Activated CD4-positive, alpha-beta T cell treated with anti-CD3 and anti-CD28 coated beads, Interleukin-2, amount 50 U/mL, for 1 hour (primary cell): ENCODE data around the gene NHLRC4.

Source experiments
- DNase-seq: peaks from one replicate; pipeline ENCODE4 v3.0.0-alpha.2; 2020

NHLRC4 gene

GRCh38 chr16:531494-532125, 35.2 kb upstream of the NHLRC4 start:
- DNase-seq = no peak

- no peak for DNase-seq
These were observed 33.2 kb upstream of the NHLRC4 start for GRCh38 chr16:533391-534123.

DNA sequence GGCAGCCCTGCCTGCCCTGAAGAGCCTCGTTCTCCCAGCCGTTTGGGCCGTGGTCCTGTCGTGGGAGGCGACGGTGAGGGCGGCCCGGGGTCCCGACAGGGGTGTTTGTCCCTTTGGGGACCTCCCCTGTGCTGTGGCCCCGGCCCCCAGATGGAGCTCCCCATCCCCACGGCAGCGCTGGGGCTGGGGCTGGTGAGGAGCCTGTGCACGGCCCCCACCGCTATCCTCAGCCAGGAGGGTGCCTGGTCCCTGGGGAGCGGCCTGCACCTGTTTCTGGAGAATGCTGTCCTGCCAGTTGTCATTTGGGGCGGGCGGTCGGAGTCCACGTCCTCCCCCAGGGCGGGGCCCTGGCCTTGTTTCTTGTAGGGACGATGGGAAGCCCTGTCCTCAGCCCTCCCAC, 32.7 kb upstream of the NHLRC4 start:
- DNase-seq = no peak

- no peak for DNase-seq
These were observed 31.9 kb upstream of the NHLRC4 start for GRCh38 chr16:534856-535445.

DNA sequence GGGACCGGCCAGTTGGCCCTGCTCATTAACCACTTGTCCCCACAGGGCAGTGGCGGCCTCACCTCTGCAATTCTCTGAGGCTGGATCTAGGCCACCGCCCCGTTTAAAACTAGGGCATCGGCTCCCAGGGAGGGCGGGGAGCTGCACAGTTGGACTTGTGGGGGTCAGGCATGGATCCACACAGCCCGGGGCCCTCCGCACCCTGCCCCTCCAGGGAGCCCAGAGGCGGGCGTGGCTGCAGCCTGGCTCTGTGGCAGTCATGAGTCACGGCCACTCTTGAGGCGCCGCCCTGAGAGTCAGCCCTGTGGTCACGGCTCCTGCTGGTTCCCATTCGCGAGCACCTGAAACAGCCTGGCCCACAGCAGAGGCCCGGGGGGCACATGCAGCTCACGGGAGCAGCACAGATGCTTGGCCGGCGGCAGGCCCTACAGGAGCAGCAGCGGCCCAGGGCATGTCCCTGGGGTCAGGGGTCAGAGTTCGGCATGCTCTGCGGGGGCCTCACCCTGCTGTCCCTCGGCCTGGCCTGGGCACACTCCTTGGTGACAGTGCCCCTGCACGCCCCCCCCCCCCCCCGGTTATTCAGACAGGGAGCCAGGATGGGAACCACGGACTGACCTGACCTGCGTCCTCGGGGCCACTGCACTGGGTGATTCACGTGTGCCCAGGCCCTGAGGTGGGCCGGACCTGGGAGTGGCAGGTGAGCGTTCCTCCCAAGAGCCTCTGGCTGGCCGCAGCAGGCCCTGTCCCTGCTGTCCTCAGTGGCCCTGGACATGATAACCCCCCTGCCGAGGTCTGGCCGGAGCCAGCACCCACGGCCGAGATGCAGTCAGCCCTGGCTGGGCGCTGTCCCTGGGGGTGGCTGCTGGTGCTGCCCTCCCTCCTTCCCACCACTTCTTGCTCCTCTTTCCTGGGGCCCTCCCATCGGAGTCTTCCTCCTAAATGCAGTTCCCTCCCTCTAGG, 31.1 kb upstream of the NHLRC4 start:
- no peak for DNase-seq

DNA sequence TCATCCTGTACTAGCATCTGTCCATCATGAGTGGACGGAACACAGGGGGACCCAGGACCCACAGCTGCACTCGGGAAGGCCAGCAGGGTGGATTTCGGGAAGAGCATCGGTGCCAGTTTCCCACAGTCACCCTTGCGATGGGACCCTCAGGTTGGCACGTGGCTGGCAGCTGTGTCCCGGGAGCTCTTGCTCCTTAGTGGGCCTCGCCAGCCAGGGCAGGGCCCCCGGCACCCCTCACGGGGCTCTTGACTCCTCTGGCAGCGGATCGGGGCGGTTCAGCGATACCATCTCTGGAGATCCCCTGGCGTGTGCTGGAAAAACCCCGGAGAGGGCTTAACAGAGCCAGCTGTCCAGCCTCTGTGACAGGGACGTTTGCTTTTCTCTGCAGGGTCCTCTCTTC, 30.1 kb upstream of the NHLRC4 start:
- DNase-seq = no peak

DNA sequence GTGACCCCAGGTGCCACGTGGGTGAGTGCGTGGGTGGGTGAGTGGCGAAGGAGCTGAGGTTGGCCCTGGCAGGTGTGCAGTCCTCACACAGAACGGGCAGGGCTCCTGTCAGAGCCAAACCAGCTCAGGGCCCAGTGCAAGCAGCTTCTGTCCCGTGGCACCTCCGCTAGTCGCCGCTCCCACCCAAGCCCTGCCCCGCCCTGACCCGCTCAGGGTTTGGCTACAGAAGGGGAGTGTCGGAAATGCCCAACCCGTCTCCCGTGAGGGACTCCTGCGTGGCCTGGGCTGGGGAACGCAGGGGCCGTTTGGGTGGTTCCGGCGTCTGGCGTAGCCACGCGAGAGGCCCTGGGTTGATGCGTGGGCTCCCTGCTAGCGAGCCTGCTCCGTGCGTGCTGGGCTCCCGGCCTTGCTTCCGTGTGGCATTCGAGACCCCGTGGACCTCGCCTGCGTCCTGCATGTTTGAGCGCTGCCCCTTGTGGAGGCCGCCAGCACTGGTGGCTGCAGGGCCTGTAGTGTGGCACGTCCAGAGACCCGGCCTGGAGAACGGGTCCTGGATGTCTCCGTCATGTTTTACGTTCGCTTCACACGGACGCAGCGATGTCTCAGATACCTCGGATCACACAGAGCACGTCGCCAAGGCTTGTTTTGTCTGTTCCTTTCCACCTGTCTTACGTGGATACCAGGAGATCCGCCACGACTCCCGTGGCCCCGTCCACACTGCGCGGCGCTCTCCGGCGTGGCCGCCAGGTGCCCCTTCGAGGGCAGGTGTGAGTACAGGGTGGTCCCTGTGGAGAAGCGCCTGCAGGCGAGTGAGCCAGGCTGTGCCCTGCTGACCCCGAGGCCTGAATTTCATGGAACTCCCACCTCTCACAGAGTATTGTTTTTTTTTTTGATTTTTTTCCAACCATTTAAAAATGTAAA, 29.1 kb upstream of the NHLRC4 start:
- DNase-seq = no peak

- DNase-seq = no peak
These were observed 26.8 kb upstream of the NHLRC4 start for GRCh38 chr16:539901-540530.

DNA sequence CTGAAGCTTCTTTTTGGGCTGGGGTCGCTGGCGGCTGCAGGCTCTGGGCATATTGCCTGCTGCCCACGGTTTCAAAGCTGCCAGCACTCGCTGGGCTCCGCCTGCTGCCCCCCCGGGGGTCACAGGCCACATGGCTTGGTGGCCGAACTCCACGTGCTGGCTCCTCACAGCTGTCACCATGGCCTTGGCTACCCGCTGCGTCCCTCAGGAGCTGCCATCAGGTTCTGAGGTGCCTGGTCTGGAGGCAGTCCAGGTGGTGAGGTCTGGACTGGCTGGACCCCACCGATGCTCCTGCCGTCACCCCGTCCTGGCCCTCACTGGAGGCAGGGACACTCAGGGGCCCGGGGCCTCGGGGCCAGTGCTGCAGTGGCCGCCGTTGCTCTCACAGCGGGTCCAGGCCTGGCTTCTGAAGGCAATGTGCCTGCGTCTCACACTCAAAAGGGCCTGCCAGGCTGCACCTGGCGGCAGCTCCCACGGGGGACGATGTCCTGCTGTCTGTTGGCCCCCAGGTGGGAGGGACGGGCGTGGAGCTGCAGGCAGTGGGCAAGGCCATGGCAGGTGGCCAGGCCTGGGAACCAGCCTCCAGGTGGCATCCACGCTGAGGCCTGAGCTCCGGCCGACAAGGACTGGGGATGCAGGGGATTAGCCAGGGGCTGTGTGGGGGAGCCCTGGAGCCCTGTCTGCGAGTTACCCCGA, 26.0 kb upstream of the NHLRC4 start:
- no peak for DNase-seq

DNA sequence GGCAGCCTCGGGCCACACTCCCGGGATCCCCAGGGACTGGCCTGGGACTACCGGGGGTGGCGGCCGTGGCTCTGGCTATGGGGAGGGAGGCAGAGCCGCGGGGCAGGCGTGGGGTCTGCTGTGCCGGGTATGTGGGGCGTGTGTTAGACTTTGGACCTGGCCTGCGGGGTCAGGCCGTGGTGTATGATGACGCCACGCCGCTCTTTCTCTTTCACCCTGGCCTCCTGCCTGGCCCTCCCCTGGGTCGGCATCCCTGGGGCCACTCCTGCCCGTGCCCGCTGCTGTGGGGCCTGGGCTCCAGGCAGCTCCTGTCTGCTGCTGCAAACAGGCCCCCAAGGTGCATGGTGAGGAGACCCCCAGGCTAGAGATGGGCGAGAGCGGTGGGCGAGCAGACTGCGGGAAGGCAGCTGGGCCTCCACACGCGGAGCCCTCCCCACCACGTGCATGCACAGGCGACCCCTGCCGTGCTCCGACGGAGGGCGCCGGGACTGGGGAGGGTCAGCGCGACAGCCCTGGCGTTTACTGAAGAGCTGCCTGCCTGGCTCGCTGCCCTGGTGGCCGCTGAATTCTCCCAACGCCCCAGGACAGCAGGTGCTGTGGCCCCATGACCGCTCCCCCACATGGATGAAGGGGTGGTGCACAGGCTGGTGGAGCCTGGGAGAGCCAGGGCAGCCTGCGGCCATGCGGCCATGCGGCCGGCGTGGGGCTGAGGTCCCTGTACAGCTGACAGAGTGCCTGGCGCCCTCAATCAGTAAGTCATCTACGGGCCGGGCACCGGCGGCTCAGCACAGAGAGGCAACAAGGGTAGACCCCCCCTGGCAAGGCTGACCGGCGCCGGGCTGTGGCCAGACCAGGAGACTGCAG, 23.3 kb upstream of the NHLRC4 start:
- DNase-seq = no peak

- no peak for DNase-seq
These were observed 22.3 kb upstream of the NHLRC4 start for GRCh38 chr16:544517-544916.

- DNase-seq = peak; percentile 47
These were observed 19.7 kb upstream of the NHLRC4 start for GRCh38 chr16:546909-547770.

GRCh38 chr16:548586-548985, 18.2 kb upstream of the NHLRC4 start:
- no peak for DNase-seq

- no peak for DNase-seq
These were observed 17.1 kb upstream of the NHLRC4 start for GRCh38 chr16:549544-550263.

DNA sequence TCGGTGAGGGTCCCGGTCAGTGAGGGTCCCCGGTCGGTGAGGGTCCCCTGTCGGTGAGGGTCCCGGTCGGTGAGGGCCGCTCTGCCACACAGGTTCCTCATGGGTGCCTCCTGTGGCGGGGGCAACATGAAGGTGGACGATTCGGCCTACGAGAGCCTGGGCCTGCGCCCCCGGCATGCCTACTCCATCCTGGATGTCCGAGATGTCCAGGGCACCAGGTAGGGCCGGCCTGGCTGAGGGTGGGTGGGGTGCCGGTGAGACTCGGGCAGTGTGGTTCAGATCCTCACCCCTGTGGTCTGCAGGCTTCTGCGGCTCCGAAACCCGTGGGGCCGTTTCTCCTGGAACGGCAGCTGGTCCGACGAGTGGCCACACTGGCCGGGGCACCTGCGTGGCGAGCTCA, 15.6 kb upstream of the NHLRC4 start:
- no peak for DNase-seq

- no peak for DNase-seq
These were observed 14.6 kb upstream of the NHLRC4 start for GRCh38 chr16:552171-552570.

DNA sequence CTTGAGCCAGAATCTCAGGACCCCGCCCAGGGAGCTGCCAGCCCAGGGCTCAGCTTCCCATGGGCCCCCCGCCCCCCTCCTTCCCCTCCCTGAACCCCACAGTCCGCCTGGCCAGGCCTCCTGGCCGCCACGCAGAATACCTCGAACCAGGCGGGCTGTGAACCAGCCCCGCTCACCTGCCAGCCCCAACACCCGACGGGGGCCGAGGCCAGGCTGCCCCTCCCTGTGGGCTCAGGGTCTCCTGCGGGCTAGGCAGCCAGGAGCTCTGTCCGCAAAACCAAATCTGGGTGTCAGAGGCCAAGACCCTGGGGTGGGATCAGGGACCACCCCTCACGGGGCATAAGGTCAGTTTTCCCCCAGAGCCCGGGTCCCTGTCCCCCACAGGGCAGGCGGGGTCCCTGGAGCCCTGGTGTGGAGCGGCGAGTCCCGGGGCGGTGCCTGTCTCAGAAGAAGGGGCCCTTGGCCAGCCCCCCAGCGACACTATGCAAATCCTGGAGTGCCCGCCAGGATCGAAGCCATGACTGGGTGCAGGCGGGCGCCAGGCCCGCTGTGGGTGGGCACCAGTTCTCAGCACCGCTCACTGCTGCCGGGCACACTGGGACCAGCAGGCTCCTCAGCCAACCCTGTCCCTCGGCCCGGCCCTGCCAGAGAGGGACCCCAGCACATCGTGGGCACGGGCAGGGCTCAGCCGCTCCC, 13.1 kb upstream of the NHLRC4 start:
- DNase-seq = no peak

- no peak for DNase-seq
These were observed 12.5 kb upstream of the NHLRC4 start for GRCh38 chr16:554297-554621.
